ENCODE measurements around the gene DCDC2C. TPM values are rescaled to one million over a fixed set of nuclear protein-coding genes. Genes with fewer than 3 reads are reported as not detected.

DCDC2C gene
- total RNA-seq, 3 donors from 2014 or later, result 0.35 TPM; not detected in 2

- DNase-seq, result no peak
- Histone ChIP-seq H3K4me1 (ENCODE audit: low read depth) (no peaks in the 10 kb centered on the region), H3K4me3 (no peak overlapping the region), H3K36me3 (ENCODE audit: low read depth) (no peaks in the 10 kb centered on the region), H3K9me3 (peaks cover 35% of the 10 kb centered on the region)
- intact Hi-C loops (cut with DNase I, micrococcal nuclease), result no loop called here
- no peak for ATAC-seq
- TF ChIP-seq, protein P1, sequence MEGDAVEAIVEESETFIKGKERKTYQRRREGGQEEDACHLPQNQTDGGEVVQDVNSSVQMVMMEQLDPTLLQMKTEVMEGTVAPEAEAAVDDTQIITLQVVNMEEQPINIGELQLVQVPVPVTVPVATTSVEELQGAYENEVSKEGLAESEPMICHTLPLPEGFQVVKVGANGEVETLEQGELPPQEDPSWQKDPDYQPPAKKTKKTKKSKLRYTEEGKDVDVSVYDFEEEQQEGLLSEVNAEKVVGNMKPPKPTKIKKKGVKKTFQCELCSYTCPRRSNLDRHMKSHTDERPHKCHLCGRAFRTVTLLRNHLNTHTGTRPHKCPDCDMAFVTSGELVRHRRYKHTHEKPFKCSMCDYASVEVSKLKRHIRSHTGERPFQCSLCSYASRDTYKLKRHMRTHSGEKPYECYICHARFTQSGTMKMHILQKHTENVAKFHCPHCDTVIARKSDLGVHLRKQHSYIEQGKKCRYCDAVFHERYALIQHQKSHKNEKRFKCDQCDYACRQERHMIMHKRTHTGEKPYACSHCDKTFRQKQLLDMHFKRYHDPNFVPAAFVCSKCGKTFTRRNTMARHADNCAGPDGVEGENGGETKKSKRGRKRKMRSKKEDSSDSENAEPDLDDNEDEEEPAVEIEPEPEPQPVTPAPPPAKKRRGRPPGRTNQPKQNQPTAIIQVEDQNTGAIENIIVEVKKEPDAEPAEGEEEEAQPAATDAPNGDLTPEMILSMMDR (IDR thresholded peaks at IDR 0.05), result no peak
Measured at GRCh38 chr2:3885629-3886628, 182.6 kb downstream of the DCDC2C start.

- DNase-seq (no peak), ATAC-seq (no peak)
- intact Hi-C loops (cut with DNase I, micrococcal nuclease), result no loop called here
- peaks cover 47% of the 10 kb centered on the region for H3K9me3 ChIP-seq
- no peaks in the 10 kb centered on the region for H3K4me1 ChIP-seq (ENCODE audit: low read depth)
- H3K36me3 ChIP-seq (ENCODE audit: low read depth), result no peaks in the 10 kb centered on the region
- no peak overlapping the region for H3K4me3 ChIP-seq
- TF ChIP-seq, protein P1 (IDR thresholded peaks at IDR 0.05), result no peak
Measured at GRCh38 chr2:3895021-3895420, 191.6 kb downstream of the DCDC2C start.

Other genes with a start within 250 kb of the DCDC2C start
- 10 to 100 TPM; 59.3 to 91.5 (median 70.4) TPM for gene ADI1, start 184.0 kb upstream of the DCDC2C start, total RNA-seq
- gene RNASEH1, start 145.2 kb upstream of the DCDC2C start, total RNA-seq, result 10 to 100 TPM; 14.4 to 24.2 (median 19.5) TPM
- 1,000 to 10,000 TPM in 1 of 3 donors, 100 to 1,000 TPM in 2; 871 to 1,011 (median 925) TPM for gene RPS7, start 128.3 kb upstream of the DCDC2C start, total RNA-seq
- gene COLEC11, start 108.5 kb upstream of the DCDC2C start, total RNA-seq, result 1 to 10 TPM in 2 of 3 donors, under 1 TPM in 1; 0.35 to 2.2 (median 1.6) TPM
- gene ALLC, start 45.4 kb upstream of the DCDC2C start, total RNA-seq, result not detected